ENCODE results near the gene PTPRT.

DNA sequence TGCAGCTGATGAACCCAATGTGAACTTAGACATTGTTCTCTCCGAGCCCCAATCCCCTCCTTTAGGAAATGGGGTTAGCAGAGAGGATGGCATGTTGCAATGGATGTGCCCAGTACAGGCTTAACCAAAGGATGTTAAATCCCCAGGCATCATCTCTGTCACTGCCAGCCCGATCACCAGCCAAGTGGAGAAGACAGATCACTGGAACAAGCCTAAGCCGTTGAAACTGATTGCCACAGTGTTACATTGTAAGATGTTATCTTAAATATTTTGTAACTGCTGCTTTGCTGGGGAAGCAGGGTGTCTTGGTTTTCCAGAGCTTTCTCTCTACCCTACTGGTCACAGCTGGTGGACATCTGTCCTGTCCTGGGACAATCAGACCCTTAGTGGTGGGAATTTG lies 788.1 kb downstream of the PTPRT start:
- TF ChIP-seq TARDBP (IDR thresholded peaks at IDR 0.05), result no peak
- no peak for TF ChIP-seq SUZ12 (IDR thresholded peaks at IDR 0.05)
- no peak for TF ChIP-seq CTBP1 (IDR thresholded peaks at IDR 0.05; ENCODE audit: borderline replicate concordance)
- TF ChIP-seq SP1 (IDR thresholded peaks at IDR 0.05), result no peak
- TF ChIP-seq FOXM1 (IDR thresholded peaks at IDR 0.05; ENCODE audit: borderline replicate concordance), result no peak
- no peak for TF ChIP-seq BHLHE40 (IDR thresholded peaks at IDR 0.05; ENCODE audit: borderline replicate concordance)
